ENCODE data around the gene HSF2. TPM values are rescaled to one million over a fixed set of nuclear protein-coding genes. Genes with fewer than 3 reads are reported as not detected.
"Not testable (repeated sequence)": the region's sequence is repeated elsewhere in the genome, so short reads cannot be mapped to it uniquely, and the experiment has no call there.

Gene HSF2
- total RNA-seq, 1 donor from 2014 or later: 23.6 TPM

GRCh38 chr6:122438975-122439374, 39.5 kb downstream of the HSF2 start:
- no peaks in the 10 kb centered on the region for H3K27me3 Mint-ChIP-seq
- TF ChIP-seq CTCF (IDR thresholded peaks at IDR 0.05; ENCODE audit: unreplicated experiment): no peak
- H3K36me3 Mint-ChIP-seq (ENCODE audit: insufficient read depth): peaks cover 67% of the 10 kb centered on the region
- peaks cover 41% of the 10 kb centered on the region for H3K9me3 Mint-ChIP-seq (ENCODE audit: low read depth)
- H3K4me1 Mint-ChIP-seq (ENCODE audit: low read depth): no peaks in the 10 kb centered on the region
- DNase-seq (ENCODE audit: low spot score, unreplicated experiment): no peak
- no peak overlapping the region for H3K27ac Mint-ChIP-seq
- no peak overlapping the region for H3K4me3 Mint-ChIP-seq (ENCODE audit: low read depth)

- DNase-seq (ENCODE audit: low spot score, unreplicated experiment): no peak
- peaks cover 43% of the 10 kb centered on the region for H3K36me3 Mint-ChIP-seq (ENCODE audit: insufficient read depth)
- peaks cover 16% of the 10 kb centered on the region for H3K9me3 Mint-ChIP-seq (ENCODE audit: low read depth)
- no peaks in the 10 kb centered on the region for H3K27me3 Mint-ChIP-seq
- no peak overlapping the region for H3K4me3 Mint-ChIP-seq (ENCODE audit: low read depth)
- H3K4me1 Mint-ChIP-seq (ENCODE audit: low read depth): no peaks in the 10 kb centered on the region
- H3K27ac Mint-ChIP-seq: no peak overlapping the region
- no peak for TF ChIP-seq CTCF (IDR thresholded peaks at IDR 0.05; ENCODE audit: unreplicated experiment)
These were observed 45.8 kb downstream of the HSF2 start for GRCh38 chr6:122445274-122445673.

GRCh38 chr6:122449069-122449468, 49.6 kb downstream of the HSF2 start:
- no peaks in the 10 kb centered on the region for H3K9me3 Mint-ChIP-seq (ENCODE audit: low read depth)
- H3K36me3 Mint-ChIP-seq (ENCODE audit: insufficient read depth): peaks cover 36% of the 10 kb centered on the region
- no peak for TF ChIP-seq CTCF (IDR thresholded peaks at IDR 0.05; ENCODE audit: unreplicated experiment)
- no peak overlapping the region for H3K4me3 Mint-ChIP-seq (ENCODE audit: low read depth)
- H3K27ac Mint-ChIP-seq: no peak overlapping the region
- H3K4me1 Mint-ChIP-seq (ENCODE audit: low read depth): no peaks in the 10 kb centered on the region
- DNase-seq (ENCODE audit: low spot score, unreplicated experiment): no peak
- no peaks in the 10 kb centered on the region for H3K27me3 Mint-ChIP-seq

- no peak for DNase-seq (ENCODE audit: low spot score, unreplicated experiment)
- H3K36me3 Mint-ChIP-seq (ENCODE audit: insufficient read depth): peaks cover 39% of the 10 kb centered on the region
- no peaks in the 10 kb centered on the region for H3K9me3 Mint-ChIP-seq (ENCODE audit: low read depth)
- no peaks in the 10 kb centered on the region for H3K27me3 Mint-ChIP-seq
- H3K27ac Mint-ChIP-seq: no peak overlapping the region
- no peak overlapping the region for H3K4me3 Mint-ChIP-seq (ENCODE audit: low read depth)
- TF ChIP-seq CTCF (IDR thresholded peaks at IDR 0.05; ENCODE audit: unreplicated experiment): no peak
- H3K4me1 Mint-ChIP-seq (ENCODE audit: low read depth): no peaks in the 10 kb centered on the region
These were observed 53.1 kb downstream of the HSF2 start for GRCh38 chr6:122452509-122452908.

GRCh38 chr6:122454673-122455072, 55.2 kb downstream of the HSF2 start:
- H3K27ac Mint-ChIP-seq: no peak overlapping the region
- no peak for TF ChIP-seq CTCF (IDR thresholded peaks at IDR 0.05; ENCODE audit: unreplicated experiment)
- H3K27me3 Mint-ChIP-seq: no peaks in the 10 kb centered on the region
- peaks cover 30% of the 10 kb centered on the region for H3K36me3 Mint-ChIP-seq (ENCODE audit: insufficient read depth)
- no peak for DNase-seq (ENCODE audit: low spot score, unreplicated experiment)
- H3K4me1 Mint-ChIP-seq (ENCODE audit: low read depth): peaks cover 10% of the 10 kb centered on the region
- H3K9me3 Mint-ChIP-seq (ENCODE audit: low read depth): no peaks in the 10 kb centered on the region
- H3K4me3 Mint-ChIP-seq (ENCODE audit: low read depth): no peak overlapping the region

- not testable (repeated sequence) for H3K9me3 Mint-ChIP-seq (ENCODE audit: low read depth); H3K27me3 Mint-ChIP-seq; H3K27ac Mint-ChIP-seq; H3K4me3 Mint-ChIP-seq (ENCODE audit: low read depth); DNase-seq (ENCODE audit: low spot score, unreplicated experiment)
- H3K36me3 Mint-ChIP-seq (ENCODE audit: insufficient read depth): peaks cover 28% of the 10 kb centered on the region
- H3K4me1 Mint-ChIP-seq (ENCODE audit: low read depth): peaks cover 13% of the 10 kb centered on the region
These were observed 55.7 kb downstream of the HSF2 start for GRCh38 chr6:122455116-122455515.

Data from progenitor cell of endocrine pancreas (in vitro differentiated cells).